GM12891 (cell line): ENCODE data around the gene MSLN.

Experiments used
- POLR2A ChIP-seq: IDR thresholded peaks from 2 replicates; pipeline ENCODE4 v1.6.1; 2011; ENCODE audit warnings: low read depth, low read length, control low read depth
- TAF1 ChIP-seq: IDR thresholded peaks from 2 replicates; pipeline ENCODE4 v1.6.1; 2011; ENCODE audit warnings: low read depth, low read length, control low read depth

- TF ChIP-seq TAF1 = no peak
- no peak for TF ChIP-seq POLR2A
Observed at GRCh38 chr16:732936-733335, 27.6 kb upstream of the MSLN start.
